CD4-positive, alpha-beta T cell (primary cell): Measurements from ENCODE around the gene MYL12A. TPM values are rescaled to one million over a fixed set of nuclear protein-coding genes. Genes with fewer than 3 reads are reported as not detected.

ENCODE experiments used
- ATAC-seq: fragments of 200-7000 bp; cut with Tn5 transposase; one replicate; pipeline ENCODE4 v1.10.0; 2022; ENCODE audit warnings: mild to moderate bottlenecking; ENCODE audit not compliant: poor library complexity
- CTCF ChIA-PET: fragments of 350-600 bp; sonication (Branson Sonifier 250); formaldehyde crosslinking; loops from one replicate; lab custom pipeline; 2021; ENCODE audit warnings: antibody characterized with exemption, inconsistent platforms; lab: Charles Lee
- POLR2A ChIA-PET: fragments of 350-600 bp; sonication (Branson Sonifier 250); formaldehyde crosslinking; loops from one replicate; lab custom pipeline; 2021; ENCODE audit warnings: antibody characterized with exemption, inconsistent platforms; lab: Charles Lee
- DNase-seq, 14 experiments: peaks; one replicate each; pipeline ENCODE4 v3.0.0-alpha.2; 2013 to 2020; ENCODE audit warnings: mixed read lengths in 2 of 14
- H3K27ac ChIP-seq, 2 donors: one replicate each; pipeline versions ENCODE4 v1.5.1 to v1.7.0; 2013; ENCODE audit warnings: low read length in 2 of 2, low read depth in 1 of 2, mild to moderate bottlenecking in 1 of 2
- H3K27me3 ChIP-seq, 2 experiments: 1 replicate in 1 of 2; 2 replicates in 1 of 2; pipeline versions ENCODE4 v1.6.1 to v1.7.0; 2013; ENCODE audit warnings: low read length in 2 of 2, control low read depth in 1 of 2, mild to moderate bottlenecking in 1 of 2, moderate library complexity in 1 of 2; ENCODE audit not compliant: insufficient read depth in 2 of 2, control insufficient read depth in 1 of 2
- H3K36me3 ChIP-seq: one replicate; pipeline ENCODE4 v1.6.1; 2013; ENCODE audit warnings: low read length, control low read depth; ENCODE audit not compliant: insufficient read depth
- H3K4me1 ChIP-seq: one replicate; pipeline ENCODE4 v1.6.1; 2013; ENCODE audit warnings: low read length, control low read depth; ENCODE audit not compliant: insufficient read depth
- H3K4me3 ChIP-seq: one replicate; pipeline ENCODE4 v1.5.1; 2013; ENCODE audit warnings: mild to moderate bottlenecking, low read length, moderate library complexity
- H3K9me3 ChIP-seq, 2 experiments: 1 replicate in 1 of 2; 2 replicates in 1 of 2; pipeline versions ENCODE4 v1.6.1 to v1.7.0; 2013; ENCODE audit warnings: low read length in 2 of 2, mild to moderate bottlenecking in 2 of 2, control low read depth in 1 of 2, moderate library complexity in 1 of 2; ENCODE audit not compliant: control insufficient read depth in 1 of 2, insufficient read depth in 1 of 2
- H3K27ac Mint-ChIP-seq: one replicate; pipeline ENCODE4 v1.8.0; 2020; ENCODE audit warnings: mixed read lengths
- H3K27me3 Mint-ChIP-seq: one replicate; pipeline ENCODE4 v1.8.0; 2021; ENCODE audit warnings: mixed read lengths
- H3K36me3 Mint-ChIP-seq: one replicate; pipeline ENCODE4 v1.8.0; 2021; ENCODE audit warnings: low read depth, mixed read lengths
- H3K4me1 Mint-ChIP-seq: one replicate; pipeline ENCODE4 v1.8.0; 2021; ENCODE audit warnings: low read depth, mixed read lengths
- H3K4me3 Mint-ChIP-seq: one replicate; pipeline ENCODE4 v1.8.0; 2020; ENCODE audit warnings: mild to moderate bottlenecking, mixed read lengths
- H3K9me3 Mint-ChIP-seq: one replicate; pipeline ENCODE4 v1.8.0; 2020; ENCODE audit warnings: mixed read lengths
- CTCF ChIP-seq: fragments of 200-600 bp; IDR thresholded peaks from one replicate; pipeline ENCODE4 v1.8.0; 2022; ENCODE audit warnings: antibody characterized with exemption, mild to moderate bottlenecking
- intact Hi-C, 2 experiments: fragments of 100-400 bp; cut with DNase I in 1 of 2; cut with micrococcal nuclease in 1 of 2; formaldehyde crosslinking; loops; one replicate each; pipeline versions ENCODE4 v1.15.1 to v1.9.0; 2023 to 2025; cut with DNase I, micrococcal nuclease
- total RNA-seq, 174 experiments: library from RNA in 2 of 174; stranded (reverse) in 2 of 174; gene quantifications; one replicate each; pipeline ENCODE4 v1.2.3 and lab custom pipeline; 2021 to 2026

The MYL12A gene
- total RNA-seq, 2 experiments from 2014 or later: 188 to 190 TPM

DNA sequence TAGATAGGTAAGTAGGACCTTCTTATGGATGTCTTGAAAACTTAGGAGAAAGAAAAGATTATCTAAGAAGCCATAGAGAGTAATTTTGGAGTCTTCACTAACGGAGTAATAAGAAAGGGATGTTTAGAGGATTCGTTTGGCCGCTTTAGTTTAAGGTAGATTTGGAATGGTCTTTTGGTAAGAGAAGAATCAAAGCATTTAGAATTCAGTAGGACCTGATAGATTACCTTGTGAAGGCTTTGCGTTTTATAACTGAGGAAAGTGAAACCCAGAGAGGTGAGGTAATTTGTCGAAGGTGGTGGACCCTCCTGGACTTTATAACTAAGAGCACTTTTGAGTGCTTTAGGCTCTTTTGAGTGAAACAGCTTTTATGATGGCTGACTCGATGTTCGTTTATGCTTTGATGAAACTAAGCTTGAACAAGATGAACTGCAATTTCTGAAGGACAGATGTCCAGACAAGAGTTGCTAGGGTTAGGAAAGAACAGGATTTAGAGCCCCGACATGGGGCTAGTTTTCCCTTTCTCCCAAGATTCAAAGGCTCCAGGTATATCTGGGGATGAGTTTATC lies 15.6 kb downstream of the MYL12A start:
- Histone ChIP-seq H3K36me3 (peaks cover 5% of the 10 kb centered on the region), H3K27me3 (no peaks in the 10 kb centered on the region), H3K4me1 (peaks cover 49% of the 10 kb centered on the region), H3K27ac (peak overlapping the region; percentile 66 to 98), H3K9me3 (no peaks in the 10 kb centered on the region), H3K4me3 (peak overlapping the region; percentile 68)
- peaks cover 38% of the 10 kb centered on the region for H3K36me3 Mint-ChIP-seq
- H3K27me3 Mint-ChIP-seq: no peaks in the 10 kb centered on the region
- CTCF ChIA-PET: interaction anchor here (0.9 to 1.3 kb wide), 5 partner anchors 10 to 403 kb away, joined by 3 to 6 read pairs (median 3); no protein-coding TSS in a partner anchor
- POLR2A ChIA-PET: interaction anchor here (1.3 to 5.1 kb wide), 6 partner anchors 8 to 331 kb away, joined by 4 to 80 read pairs (median 10); partner anchors contain the start of genes MYL12A and TGIF1
- TF ChIP-seq CTCF: no peak
- ATAC-seq (no peak), DNase-seq (no peak)
- intact Hi-C loops: loop anchor here (5.0 kb wide), 3 partner anchors 184 to 339 kb away; partner anchors contain the start of gene TGIF1 (in 1 of the 2)
- H3K9me3 Mint-ChIP-seq: no peaks in the 10 kb centered on the region
- peaks cover 87% of the 10 kb centered on the region for H3K4me1 Mint-ChIP-seq
- peak overlapping the region; percentile 89 for H3K4me3 Mint-ChIP-seq
- peak overlapping the region; percentile 100 for H3K27ac Mint-ChIP-seq

GRCh38 chr18:3264362-3264761 lies 16.8 kb downstream of the MYL12A start:
- ChIA-PET CTCF (interaction anchor here (1.0 to 1.7 kb wide), 4 partner anchors 9 to 190 kb away, joined by 3 to 6 read pairs (median 4); no protein-coding TSS in a partner anchor), POLR2A (interaction anchor here (0.6 to 5.1 kb wide), 5 partner anchors 10 to 391 kb away, joined by 3 to 80 read pairs (median 8); partner anchors contain the start of gene MYL12A)
- H3K27me3 ChIP-seq: no peaks in the 10 kb centered on the region
- Mint-ChIP-seq H3K4me1 (peaks cover 88% of the 10 kb centered on the region), H3K27ac (peak overlapping the region; percentile 100), H3K36me3 (peaks cover 26% of the 10 kb centered on the region), H3K4me3 (peak overlapping the region; percentile 54), H3K27me3 (no peaks in the 10 kb centered on the region), H3K9me3 (no peaks in the 10 kb centered on the region)
- H3K27ac ChIP-seq: no peak overlapping the region
- ATAC-seq (no peak), DNase-seq (peak in 2 of 14 experiments; percentile 24 to 38)
- peaks cover 53% of the 10 kb centered on the region for H3K4me1 ChIP-seq
- intact Hi-C loops: loop anchor here (5.0 kb wide), 3 partner anchors 183 to 338 kb away; partner anchors contain the start of gene TGIF1 (in 1 of the 2)
- no peaks in the 10 kb centered on the region for H3K9me3 ChIP-seq
- H3K4me3 ChIP-seq: peak overlapping the region; percentile 68
- TF ChIP-seq CTCF: no peak
- H3K36me3 ChIP-seq: no peaks in the 10 kb centered on the region

DNA sequence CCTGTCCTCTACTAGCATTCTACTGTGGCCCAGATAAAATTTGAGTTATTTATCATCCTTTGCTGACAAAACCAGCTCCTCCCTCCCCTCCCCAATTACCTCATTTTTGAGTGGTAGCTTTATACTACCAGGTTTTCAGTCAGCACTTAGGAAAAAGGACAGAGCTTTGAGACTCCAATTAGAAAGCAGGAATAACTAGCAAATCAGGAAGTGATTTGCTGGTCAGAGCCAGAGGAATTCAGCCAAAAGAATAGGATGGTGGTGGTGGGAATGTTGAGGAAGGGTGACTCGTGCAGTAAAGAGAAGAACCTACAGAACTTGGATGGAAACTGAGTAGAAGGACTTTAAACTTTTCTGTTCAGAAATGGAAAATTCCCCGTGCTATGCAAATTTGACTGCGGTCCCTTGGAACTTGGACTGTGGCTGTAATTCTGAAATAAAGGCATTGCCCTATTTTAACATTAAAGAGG lies 18.0 kb downstream of the MYL12A start:
- Mint-ChIP-seq H3K27ac (peak overlapping the region; percentile 100), H3K4me1 (peaks cover 90% of the 10 kb centered on the region), H3K36me3 (peaks cover 22% of the 10 kb centered on the region), H3K27me3 (no peaks in the 10 kb centered on the region), H3K4me3 (peak overlapping the region; percentile 54), H3K9me3 (no peaks in the 10 kb centered on the region)
- Histone ChIP-seq H3K27ac (peak overlapping the region in 1 of 2 donors; percentile 16), H3K36me3 (no peaks in the 10 kb centered on the region), H3K4me1 (peaks cover 50% of the 10 kb centered on the region), H3K9me3 (no peaks in the 10 kb centered on the region), H3K4me3 (no peak overlapping the region), H3K27me3 (no peaks in the 10 kb centered on the region)
- ChIA-PET POLR2A (interaction anchor here (0.9 to 5.1 kb wide), 3 partner anchors 16 to 328 kb away, joined by 3 to 80 read pairs (median 8); partner anchors contain the start of gene MYL12A), CTCF (interaction anchor here (0.9 to 1.7 kb wide), 4 partner anchors 13 to 328 kb away, joined by 3 to 6 read pairs (median 4); no protein-coding TSS in a partner anchor)
- ATAC-seq: no peak
- intact Hi-C loops: no loop called here
- no peak for DNase-seq
- no peak for TF ChIP-seq CTCF
